PC-3 (cell line): Measurements from ENCODE around the gene MARCHF3. TPM values are rescaled to one million over a fixed set of nuclear protein-coding genes. Genes with fewer than 3 reads are reported as not detected.
A peak's percentile ranks its signal among the peaks of the same experiment; 100 is the strongest.

Experiments
- ATAC-seq: fragments of 200-7000 bp; cut with Tn5 transposase; 2 replicates; pipeline ENCODE4 v1.9.1; 2020; ENCODE audit warnings: mild to moderate bottlenecking, moderate library complexity
- Bru-seq: library from RNA; stranded (reverse); fragments of 400-500 nt; gene quantifications from one replicate; lab custom pipeline; 2021; lab: Mats Ljungman, UMichigan
- BruChase-seq, 2 experiments: library from RNA; stranded (reverse); fragments of 400-500 nt; gene quantifications; one replicate each; lab custom pipeline; 2021; lab: Mats Ljungman, UMichigan
- BruUV-seq: library from RNA; stranded (reverse); fragments of 400-500 nt; replicated peaks from 2 replicates; lab custom pipeline; 2021; lab: Mats Ljungman, UMichigan
- CTCF ChIA-PET: fragments of 300-600 bp; sonication (Branson Sonifier 250); formaldehyde crosslinking; loops from one replicate; lab custom pipeline; 2022; ENCODE audit warnings: antibody characterized with exemption; lab: Charles Lee
- POLR2A ChIA-PET: fragments of 300-600 bp; sonication (Branson Sonifier 250); formaldehyde crosslinking; loops from one replicate; lab custom pipeline; 2022; ENCODE audit warnings: antibody characterized with exemption; ENCODE audit not compliant: unreplicated experiment; lab: Charles Lee
- DNase-seq: peaks from one replicate; pipeline ENCODE4 v3.0.0-alpha.2; 2015
- H2AFZ ChIP-seq: fragments of 300-600 bp; sonication (generic); 2 replicates; pipeline ENCODE4 v1.6.0; 2016; ENCODE audit warnings: antibody characterized with exemption, low read length
- H3F3A ChIP-seq: fragments of 300-600 bp; sonication (generic); one replicate; pipeline ENCODE4 v1.6.0; 2017; ENCODE audit warnings: antibody characterized with exemption, low read length, control low read depth, mild to moderate bottlenecking; ENCODE audit not compliant: unreplicated experiment
- H3K27ac ChIP-seq: fragments of 300-600 bp; sonication (generic); 2 replicates; pipeline ENCODE4 v1.5.1; 2016; ENCODE audit warnings: mild to moderate bottlenecking, low read length
- H3K27me3 ChIP-seq: fragments of 300-600 bp; sonication (generic); 2 replicates; pipeline ENCODE4 v1.6.1; 2016; ENCODE audit warnings: low read length, mixed read lengths
- H3K36me3 ChIP-seq: fragments of 300-600 bp; sonication (generic); 2 replicates; pipeline ENCODE4 v1.6.1; 2016; ENCODE audit warnings: low read depth, mixed run types, low read length, mixed read lengths
- H3K4me1 ChIP-seq: fragments of 300-600 bp; sonication (generic); 2 replicates; pipeline ENCODE4 v1.5.1; 2016; ENCODE audit warnings: low read length; ENCODE audit not compliant: insufficient read depth
- H3K4me2 ChIP-seq: fragments of 300-600 bp; sonication (generic); 2 replicates; pipeline ENCODE4 v1.6.0; 2016; ENCODE audit warnings: low read length
- H3K4me3 ChIP-seq: fragments of 300-600 bp; sonication (generic); 2 replicates; pipeline ENCODE4 v1.5.1; 2016; ENCODE audit warnings: mild to moderate bottlenecking, low read length, mixed read lengths
- H3K79me2 ChIP-seq: fragments of 300-600 bp; sonication (generic); 2 replicates; pipeline ENCODE4 v1.6.1; 2017; ENCODE audit warnings: low read length, mixed read lengths
- H3K9ac ChIP-seq: fragments of 300-600 bp; sonication (generic); 2 replicates; pipeline ENCODE4 v1.6.0; 2016; ENCODE audit warnings: mild to moderate bottlenecking, low read length
- H3K9me2 ChIP-seq: fragments of 300-600 bp; sonication (generic); replicated peaks from 2 replicates; pipeline ENCODE4 v1.6.1; 2016; ENCODE audit warnings: mixed run types, low read length, mixed read lengths
- H3K9me3 ChIP-seq: fragments of 300-600 bp; sonication (generic); 2 replicates; pipeline ENCODE4 v1.6.1; 2016; ENCODE audit warnings: low read length, mixed read lengths
- H4K20me1 ChIP-seq: fragments of 300-600 bp; sonication (generic); 2 replicates; pipeline ENCODE4 v1.6.1; 2016; ENCODE audit warnings: low read length, mixed read lengths
- EZH2 ChIP-seq: fragments of 300-600 bp; sonication (generic); IDR thresholded peaks from one replicate; pipeline ENCODE4 v1.6.1; 2017; ENCODE audit warnings: antibody characterized with exemption, mild to moderate bottlenecking, low read length; ENCODE audit not compliant: unreplicated experiment
- EZH2phosphoT487 ChIP-seq: fragments of 300-600 bp; sonication (generic); IDR thresholded peaks from 2 replicates; pipeline ENCODE4 v1.6.1; 2018; ENCODE audit warnings: mild to moderate bottlenecking, antibody characterized with exemption, low read length, borderline replicate concordance
- intact Hi-C: fragments of 100-400 bp; cut with micrococcal nuclease; formaldehyde crosslinking; loops from 2 replicates; pipeline ENCODE4 v1.9.0; 2023
- long read RNA-seq: library from polyadenylated mRNA; unstranded; transcript quantifications from one replicate; pipeline ENCODE4 v2.0.0, GENCODE V29; 2021; ENCODE audit not compliant: unreplicated experiment
- total RNA-seq: library from RNA; depleted of rRNA; stranded (reverse); fragments of >200 nt; gene quantifications from 2 replicates; pipeline ENCODE4 v1.2.3, GENCODE V29; 2014; rRNA removed
- TF ChIP-seq, protein P1 (sequence below): fragments of 300-600 bp; sonication (generic); conservative IDR thresholded peaks from 2 replicates; pipeline ENCODE4 v1.5.1; 2017; ENCODE audit warnings: antibody characterized with exemption, low read depth, mild to moderate bottlenecking, low read length

The MARCHF3 gene, protein sequence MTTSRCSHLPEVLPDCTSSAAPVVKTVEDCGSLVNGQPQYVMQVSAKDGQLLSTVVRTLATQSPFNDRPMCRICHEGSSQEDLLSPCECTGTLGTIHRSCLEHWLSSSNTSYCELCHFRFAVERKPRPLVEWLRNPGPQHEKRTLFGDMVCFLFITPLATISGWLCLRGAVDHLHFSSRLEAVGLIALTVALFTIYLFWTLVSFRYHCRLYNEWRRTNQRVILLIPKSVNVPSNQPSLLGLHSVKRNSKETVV
- total RNA-seq (1.3 and 2.5 TPM in 2 replicates), Bru-seq, nascent RNA (percentile 45 among the genes with signal in this experiment), BruChase-seq, experiment 1, labeled RNA remaining after a 6-hour chase (percentile 37 among the genes with signal in this experiment), BruChase-seq, experiment 2, labeled RNA remaining after a 2-hour chase (percentile 43 among the genes with signal in this experiment)
- long read RNA-seq, full-length matches to known transcripts, result 6 of 10 reads
- long read RNA-seq, partial matches to known transcripts, result 2 of 10 reads
- long read RNA-seq, other reads (novel, unspliced or antisense), result 2 of 10 reads

DNA sequence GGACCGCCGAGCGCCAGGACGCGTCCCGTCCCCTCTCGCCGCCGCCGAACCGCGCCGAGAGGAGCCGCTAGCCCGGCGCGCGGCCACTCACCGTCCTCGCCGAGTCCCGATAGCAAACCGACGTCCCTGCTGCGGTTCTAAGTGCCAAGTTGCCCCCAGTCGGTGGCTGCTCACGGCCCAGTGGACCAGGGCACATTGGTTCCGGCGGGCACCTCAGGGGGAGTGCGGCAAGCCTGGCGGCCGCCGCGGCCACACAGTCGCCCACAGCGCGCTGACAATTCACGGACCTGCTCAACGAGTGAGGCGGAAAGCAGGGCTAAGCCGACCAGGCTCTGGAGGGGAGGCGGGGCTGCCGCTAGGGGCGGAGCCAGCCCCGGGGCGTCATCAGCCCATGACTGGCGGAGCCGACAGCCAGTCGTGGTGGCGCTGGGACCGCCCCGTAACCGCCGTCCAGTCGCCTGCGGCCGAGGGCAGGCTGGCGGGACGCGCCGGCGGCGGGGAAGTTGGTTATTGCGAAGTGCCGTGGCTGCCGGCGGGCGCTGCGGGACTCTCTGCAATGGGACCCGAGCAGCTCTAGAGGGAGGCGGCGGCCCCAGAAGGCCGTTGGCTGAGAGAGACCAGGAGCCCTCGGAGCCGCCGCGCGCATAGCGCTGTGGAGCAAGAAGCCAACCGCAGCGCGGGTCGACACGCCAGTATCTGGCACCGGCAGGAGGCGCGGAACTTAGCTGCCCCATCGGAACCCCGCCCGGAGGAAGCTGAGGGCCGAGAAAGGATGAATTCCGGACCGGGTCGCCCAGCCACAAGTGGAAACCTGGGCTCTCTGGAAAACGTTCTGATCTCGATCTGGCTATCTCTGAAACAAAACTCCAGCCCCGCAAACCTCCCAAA, at the start of gene MARCHF3:
Gene MARCHF3, minus strand, starts transcription at position 300 of the 888 bp plus-strand sequence. CDS start 112,387 bp downstream, outside the sequence.
- ATAC-seq, result peak; percentile 91
- Histone ChIP-seq H3F3A (no peaks in the 10 kb centered on the region), H3K9ac (peak within 1 kb of the TSS; percentile 46; the same call in 1 of the 2 replicates), H3K36me3 (no peaks in the 10 kb centered on the region), H3K4me3 (peak within 1 kb of the TSS; percentile 91), H4K20me1 (no peaks in the 10 kb centered on the region), H3K9me2 (no peaks in the 10 kb centered on the region), H3K9me3 (no peaks in the 10 kb centered on the region), H3K4me2 (peak within 1 kb of the TSS; percentile 100), H2AFZ (peak within 1 kb of the TSS; percentile 99), H3K4me1 (peaks cover 19% of the 10 kb centered on the region), H3K79me2 (no peaks in the 10 kb centered on the region), H3K27me3 (no peaks in the 10 kb centered on the region), H3K27ac (no peak within 1 kb of the TSS)
- BruUV-seq, result TSS peak; percentile 68
- CTCF ChIA-PET, result no interaction called here
- intact Hi-C loops, result loop anchor here (1.0 kb wide), 2 partner anchors 10 to 112 kb away; no protein-coding TSS in a partner anchor
- POLR2A ChIA-PET, result interaction anchor here (0.6 kb wide), 2 partner anchors 32 to 176 kb away, joined by 3 to 6 read pairs; no protein-coding TSS in a partner anchor
- DNase-seq, result peak; percentile 97
- TF ChIP-seq EZH2 (no peak), EZH2phosphoT487 (no peak)
- TF ChIP-seq, protein P1, sequence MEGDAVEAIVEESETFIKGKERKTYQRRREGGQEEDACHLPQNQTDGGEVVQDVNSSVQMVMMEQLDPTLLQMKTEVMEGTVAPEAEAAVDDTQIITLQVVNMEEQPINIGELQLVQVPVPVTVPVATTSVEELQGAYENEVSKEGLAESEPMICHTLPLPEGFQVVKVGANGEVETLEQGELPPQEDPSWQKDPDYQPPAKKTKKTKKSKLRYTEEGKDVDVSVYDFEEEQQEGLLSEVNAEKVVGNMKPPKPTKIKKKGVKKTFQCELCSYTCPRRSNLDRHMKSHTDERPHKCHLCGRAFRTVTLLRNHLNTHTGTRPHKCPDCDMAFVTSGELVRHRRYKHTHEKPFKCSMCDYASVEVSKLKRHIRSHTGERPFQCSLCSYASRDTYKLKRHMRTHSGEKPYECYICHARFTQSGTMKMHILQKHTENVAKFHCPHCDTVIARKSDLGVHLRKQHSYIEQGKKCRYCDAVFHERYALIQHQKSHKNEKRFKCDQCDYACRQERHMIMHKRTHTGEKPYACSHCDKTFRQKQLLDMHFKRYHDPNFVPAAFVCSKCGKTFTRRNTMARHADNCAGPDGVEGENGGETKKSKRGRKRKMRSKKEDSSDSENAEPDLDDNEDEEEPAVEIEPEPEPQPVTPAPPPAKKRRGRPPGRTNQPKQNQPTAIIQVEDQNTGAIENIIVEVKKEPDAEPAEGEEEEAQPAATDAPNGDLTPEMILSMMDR, result peak; percentile 36; the same call in 1 of the 2 replicates

DNA sequence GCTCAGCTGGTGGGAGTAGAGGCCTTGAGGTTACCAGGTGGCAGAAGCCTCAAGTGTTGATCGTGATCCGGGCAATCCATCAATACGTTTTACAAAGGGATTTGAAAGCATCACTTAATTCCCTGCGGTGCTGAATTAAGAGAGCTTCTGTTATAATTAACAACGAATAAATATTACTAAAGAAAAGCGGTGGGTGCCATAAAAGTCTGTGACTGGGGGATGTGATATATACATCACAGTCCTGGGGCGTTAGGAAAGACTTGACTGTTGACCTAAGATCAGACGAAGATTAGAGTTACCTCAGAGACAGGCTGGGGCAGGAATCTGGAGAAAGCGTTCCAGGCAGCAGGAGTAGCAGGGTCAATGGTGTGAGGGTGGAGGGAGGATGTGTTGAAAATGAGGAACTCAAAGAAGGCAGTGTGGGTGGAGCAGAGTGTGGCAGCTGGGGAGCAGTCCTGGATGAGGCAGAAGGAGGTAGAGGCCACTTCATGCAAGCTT, 49.7 kb upstream of the MARCHF3 start:
- Histone ChIP-seq H3K79me2 (no peaks in the 10 kb centered on the region), H3K9me2 (no peaks in the 10 kb centered on the region), H3K9ac (no peak overlapping the region), H4K20me1 (no peaks in the 10 kb centered on the region), H3K36me3 (no peaks in the 10 kb centered on the region), H3K27me3 (peaks cover 18% of the 10 kb centered on the region), H3K4me1 (no peaks in the 10 kb centered on the region; the same call in 1 of the 2 replicates), H2AFZ (no peak overlapping the region), H3K9me3 (no peaks in the 10 kb centered on the region), H3K4me3 (no peak overlapping the region), H3K4me2 (no peak overlapping the region), H3F3A (no peaks in the 10 kb centered on the region), H3K27ac (no peak overlapping the region)
- DNase-seq, result no peak
- intact Hi-C loops, result no loop called here
- ChIA-PET POLR2A (no interaction called here), CTCF (no interaction called here)
- TF ChIP-seq EZH2, result no peak
- no peak for TF ChIP-seq EZH2phosphoT487
- TF ChIP-seq, protein P1, result no peak
- ATAC-seq, result no peak
- no TSS peak for BruUV-seq
